NCI-H146 treated with DMSO at 0.1 percent for 48 hours (cell line): Measurements from ENCODE around the gene ERCC6L2.

Source experiments
- DNase-seq: peaks from one replicate; lab custom pipeline; 2025; ENCODE audit not compliant: unreplicated experiment; lab: John Stamatoyannopoulos, UW

Gene ERCC6L2

GRCh38 chr9:95862343-95862742 is 13.1 kb upstream of the ERCC6L2 start:
- no peak for DNase-seq

GRCh38 chr9:95864852-95865580 is 10.5 kb upstream of the ERCC6L2 start:
- no peak for DNase-seq

GRCh38 chr9:95870352-95870751 is 5.1 kb upstream of the ERCC6L2 start:
- DNase-seq = no peak

- DNase-seq = no peak
Measured at GRCh38 chr9:95870906-95871305, 4.6 kb upstream of the ERCC6L2 start.

- no peak for DNase-seq
Measured at GRCh38 chr9:95874303-95874988, 1.0 kb upstream of the ERCC6L2 start.

- no peak for DNase-seq
Measured at GRCh38 chr9:95874989-95875304, 544 bp upstream of the ERCC6L2 start.

GRCh38 chr9:95876138-95876444 is 600 bp downstream of the ERCC6L2 start:
- no peak for DNase-seq

- no peak for DNase-seq
Measured at GRCh38 chr9:95876595-95876994, 1.1 kb downstream of the ERCC6L2 start.

GRCh38 chr9:95877984-95878383 is 2.5 kb downstream of the ERCC6L2 start:
- no peak for DNase-seq

GRCh38 chr9:95879591-95879990 is 4.1 kb downstream of the ERCC6L2 start:
- no peak for DNase-seq

GRCh38 chr9:95880021-95880690 is 4.7 kb downstream of the ERCC6L2 start:
- no peak for DNase-seq

- no peak for DNase-seq
Measured at GRCh38 chr9:95887926-95888497, 12.5 kb downstream of the ERCC6L2 start.

GRCh38 chr9:95890594-95890993 is 15.1 kb downstream of the ERCC6L2 start:
- DNase-seq = no peak

- DNase-seq = no peak
Measured at GRCh38 chr9:95891067-95891671, 15.7 kb downstream of the ERCC6L2 start.

GRCh38 chr9:95892690-95893089 is 17.2 kb downstream of the ERCC6L2 start:
- no peak for DNase-seq

- no peak for DNase-seq
Measured at GRCh38 chr9:95896580-95896979, 21.1 kb downstream of the ERCC6L2 start.

- no peak for DNase-seq
Measured at GRCh38 chr9:95901506-95901905, 26.0 kb downstream of the ERCC6L2 start.

GRCh38 chr9:95903398-95903797 is 27.9 kb downstream of the ERCC6L2 start:
- DNase-seq = no peak

GRCh38 chr9:95907794-95908193 is 32.3 kb downstream of the ERCC6L2 start:
- DNase-seq = no peak

- no peak for DNase-seq
Measured at GRCh38 chr9:95910023-95910707, 34.7 kb downstream of the ERCC6L2 start.

GRCh38 chr9:95910770-95911340 is 35.4 kb downstream of the ERCC6L2 start:
- DNase-seq = no peak
